GM23338 (cell line): ENCODE data around the gene SYT7. TPM values are rescaled to one million over a fixed set of nuclear protein-coding genes. Genes with fewer than 3 reads are reported as not detected.
A peak's percentile ranks its signal among the peaks of the same experiment; 100 is the strongest.

Source experiments
- ATAC-seq: fragments of 200-7000 bp; cut with Tn5 transposase; 3 replicates; pipeline ENCODE4 v1.9.1; 2020
- DNase-seq: peaks from one replicate; pipeline ENCODE4 v3.0.0-alpha.2; 2015; ENCODE audit warnings: low spot score
- H2AFZ ChIP-seq: fragments of 200-600 bp; sonication (generic); 2 replicates; pipeline ENCODE4 v1.8.0; 2016; ENCODE audit warnings: antibody characterized with exemption, mild to moderate bottlenecking, moderate library complexity
- H3F3A ChIP-seq: fragments of 200-600 bp; sonication (generic); replicated peaks from 2 replicates; pipeline ENCODE4 v1.8.0; 2017; ENCODE audit warnings: antibody characterized with exemption, mixed run types, low read depth
- H3K27ac ChIP-seq: fragments of 200-600 bp; sonication (generic); 2 replicates; pipeline ENCODE4 v1.6.1; 2016; ENCODE audit warnings: low read depth
- H3K27me3 ChIP-seq: fragments of 200-600 bp; sonication (generic); 2 replicates; pipeline ENCODE4 v1.8.0; 2016; ENCODE audit warnings: mild to moderate bottlenecking, mixed run types, moderate library complexity; ENCODE audit not compliant: insufficient read depth
- H3K36me3 ChIP-seq: fragments of 200-600 bp; sonication (generic); 2 replicates; pipeline ENCODE4 v1.8.0; 2016; ENCODE audit warnings: mild to moderate bottlenecking; ENCODE audit not compliant: insufficient read depth
- H3K4me1 ChIP-seq: fragments of 200-600 bp; sonication (generic); 2 replicates; pipeline ENCODE4 v1.8.0; 2016; ENCODE audit warnings: mild to moderate bottlenecking, moderate library complexity; ENCODE audit not compliant: insufficient read depth
- H3K4me2 ChIP-seq: fragments of 200-600 bp; sonication (generic); 2 replicates; pipeline ENCODE4 v1.7.1; 2017; ENCODE audit warnings: mixed run types
- H3K4me3 ChIP-seq: fragments of 200-600 bp; sonication (generic); 2 replicates; pipeline ENCODE4 v1.6.1; 2016; ENCODE audit warnings: mixed run types
- H3K79me2 ChIP-seq: fragments of 200-600 bp; sonication (generic); replicated peaks from 2 replicates; pipeline ENCODE4 v1.8.0; 2017; ENCODE audit warnings: mild to moderate bottlenecking; ENCODE audit not compliant: insufficient read depth
- H3K9me2 ChIP-seq: fragments of 200-600 bp; sonication (generic); 2 replicates; pipeline ENCODE4 v1.8.0; 2017; ENCODE audit not compliant: insufficient read depth
- H4K20me1 ChIP-seq: fragments of 200-600 bp; sonication (generic); replicated peaks from 2 replicates; pipeline ENCODE4 v1.8.0; 2017; ENCODE audit warnings: mild to moderate bottlenecking; ENCODE audit not compliant: insufficient read depth
- H3K27ac Mint-ChIP-seq: 2 replicates; pipeline ENCODE4 v1.8.0; 2020; ENCODE audit warnings: inconsistent platforms, mild to moderate bottlenecking, moderate library complexity, mixed read lengths
- H3K27me3 Mint-ChIP-seq: 3 replicates; pipeline ENCODE4 v1.8.0; 2022; ENCODE audit warnings: low read depth, mild to moderate bottlenecking, moderate library complexity, mixed read lengths, inconsistent platforms; ENCODE audit not compliant: insufficient read depth, poor library complexity
- H3K36me3 Mint-ChIP-seq: 3 replicates; pipeline ENCODE4 v1.8.0; 2021; ENCODE audit warnings: low read depth, mild to moderate bottlenecking, inconsistent platforms, moderate library complexity, mixed read lengths
- H3K4me1 Mint-ChIP-seq: 3 replicates; pipeline ENCODE4 v1.8.0; 2020; ENCODE audit warnings: mild to moderate bottlenecking, inconsistent platforms, mixed read lengths
- H3K4me3 Mint-ChIP-seq: 3 replicates; pipeline ENCODE4 v1.8.0; 2021; ENCODE audit warnings: moderate library complexity, mild to moderate bottlenecking, inconsistent platforms, mixed read lengths
- H3K9me3 Mint-ChIP-seq: 3 replicates; pipeline ENCODE4 v1.8.0; 2020; ENCODE audit warnings: moderate library complexity, mild to moderate bottlenecking, inconsistent platforms, mixed read lengths
- CREB1 ChIP-seq: fragments of 250-450 bp; sonication (Bioruptor Pico); IDR thresholded peaks from 2 replicates; pipeline ENCODE4 v1.5.0; 2020; ENCODE audit warnings: low read depth, mild to moderate bottlenecking, moderate library complexity
- CTCF ChIP-seq, 2 experiments: fragments of 200-600 bp in 1 of 2; sonication (generic) in 1 of 2; conservative IDR thresholded peaks; 2 replicates each; pipeline versions ENCODE4 v1.5.1 to v1.6.1; 2016 to 2017; ENCODE audit warnings: antibody characterized with exemption in 2 of 2, low read depth in 2 of 2, mild to moderate bottlenecking in 2 of 2, moderate library complexity in 1 of 2
- ETS1 ChIP-seq: IDR thresholded peaks from 2 replicates; pipeline ENCODE4 v1.6.1; 2016; ENCODE audit warnings: antibody characterized with exemption
- EZH2 ChIP-seq: fragments of 200-600 bp; sonication (generic); IDR thresholded peaks from one replicate; pipeline ENCODE4 v1.8.0; 2017; ENCODE audit warnings: antibody characterized with exemption, mild to moderate bottlenecking, low read depth; ENCODE audit not compliant: unreplicated experiment
- JUNB ChIP-seq: IDR thresholded peaks from one replicate; pipeline ENCODE4 v1.6.1; 2016; ENCODE audit warnings: antibody characterized with exemption; ENCODE audit not compliant: unreplicated experiment
- NANOG ChIP-seq: IDR thresholded peaks from 2 replicates; pipeline ENCODE4 v1.6.1; 2016; ENCODE audit warnings: antibody characterized with exemption, borderline replicate concordance
- POLR2AphosphoS5 ChIP-seq: IDR thresholded peaks from 2 replicates; pipeline ENCODE4 v1.6.1; 2016; ENCODE audit warnings: antibody characterized with exemption, low read depth
- REST ChIP-seq: IDR thresholded peaks from one replicate; pipeline ENCODE4 v1.6.1; 2018; ENCODE audit warnings: antibody characterized with exemption; ENCODE audit not compliant: unreplicated experiment
- ZNF114 ChIP-seq: fragments of 250-450 bp; sonication (Bioruptor Pico); IDR thresholded peaks from 2 replicates; pipeline ENCODE4 v1.5.0; 2020; ENCODE audit warnings: mild to moderate bottlenecking, moderate library complexity
- ZNF331 ChIP-seq: fragments of 250-450 bp; sonication (Bioruptor Pico); IDR thresholded peaks from 2 replicates; pipeline ENCODE4 v1.5.0; 2020; ENCODE audit warnings: low read depth, mild to moderate bottlenecking, moderate library complexity
- ZNF462 ChIP-seq: fragments of 250-450 bp; sonication (Bioruptor Pico); IDR thresholded peaks from 2 replicates; pipeline ENCODE4 v1.5.0; 2020; ENCODE audit warnings: mild to moderate bottlenecking, moderate library complexity
- polyA plus RNA-seq: library from polyadenylated mRNA; unstranded; fragments of >200 nt; fragmentation: Nextera tagmentation; extraction: Ambion mirVana; gene quantifications from 2 replicates; pipeline ENCODE4 v1.2.1, GENCODE V29; 2016
- total RNA-seq: library from RNA; depleted of rRNA; stranded (reverse); fragments of >200 nt; shearing (Covaris generic); gene quantifications from 2 replicates; pipeline ENCODE4 v1.2.3, GENCODE V29; 2014

The SYT7 gene
- total and polyA plus RNA-seq, 2 experiments from 2014 or later, result 1.6 to 10.3 TPM

- TF ChIP-seq REST (no peak), ZNF114 (CRISPR knock-in tag) (no peak), ZNF331 (CRISPR knock-in tag) (no peak), POLR2AphosphoS5 (no peak), JUNB (no peak), EZH2 (no peak)
Observed at GRCh38 chr11:61630089-61630488, 49.2 kb upstream of the SYT7 start (continued).

- no peaks in the 10 kb centered on the region; the same call in 2 of the 3 replicates for H3K9me3 Mint-ChIP-seq
- Histone ChIP-seq H3K27ac (no peak overlapping the region), H2AFZ (0 out of 2 replicates have a peak overlapping the region, but pooled peaks have one; percentile 63), H3F3A (0 out of 2 replicates have a peak, but pooled peaks cover 3% of the 10 kb centered on the region), H4K20me1 (no peaks in the 10 kb centered on the region), H3K27me3 (no peaks in the 10 kb centered on the region), H3K9me2 (no peaks in the 10 kb centered on the region), H3K4me3 (no peak overlapping the region), H3K79me2 (no peaks in the 10 kb centered on the region), H3K4me1 (peaks cover 10% of the 10 kb centered on the region), H3K36me3 (no peaks in the 10 kb centered on the region), H3K4me2 (no peak overlapping the region)
- no peak overlapping the region for H3K27ac Mint-ChIP-seq
- H3K4me3 Mint-ChIP-seq, result no peak overlapping the region
- H3K27me3 Mint-ChIP-seq, result peaks cover 20% of the 10 kb centered on the region
- DNase-seq (no peak), ATAC-seq (no peak)
- H3K36me3 Mint-ChIP-seq, result no peaks in the 10 kb centered on the region
- peaks cover 41% of the 10 kb centered on the region for H3K4me1 Mint-ChIP-seq
- no peak for TF ChIP-seq CREB1 (CRISPR knock-in tag)
- TF ChIP-seq JUNB, result no peak
- no peak for TF ChIP-seq POLR2AphosphoS5
- TF ChIP-seq ZNF462, result no peak
- TF ChIP-seq CTCF (conservative IDR thresholded peaks at IDR 0.05; ENCODE audit: low read depth in 2 of 2), result no peak
- TF ChIP-seq ZNF331 (CRISPR knock-in tag), result no peak
- TF ChIP-seq EZH2, result no peak
- TF ChIP-seq ZNF114 (CRISPR knock-in tag), result no peak
- no peak for TF ChIP-seq ETS1
- no peak for TF ChIP-seq NANOG
Observed at GRCh38 chr11:61629082-61629833, 48.4 kb upstream of the SYT7 start.
